WERI-Rb-1 (cell line): ENCODE results near the gene ANK2.
"Not testable (repeated sequence)": the region's sequence is repeated elsewhere in the genome, so short reads cannot be mapped to it uniquely, and the experiment has no call there.

Experiments used
- DNase-seq: peaks from one replicate; pipeline ENCODE4 v3.0.0-alpha.2; 2020
- H3K27ac ChIP-seq: fragments of 250-450 bp; sonication (Bioruptor Pico); 2 replicates; pipeline ENCODE4 v1.5.1; 2020; ENCODE audit warnings: mild to moderate bottlenecking, moderate library complexity
- H3K27me3 ChIP-seq: fragments of 250-450 bp; sonication (Bioruptor Pico); 2 replicates; pipeline ENCODE4 v1.5.1; 2021; ENCODE audit warnings: mild to moderate bottlenecking, low read depth, moderate library complexity; ENCODE audit not compliant: insufficient read depth, severe bottlenecking
- H3K36me3 ChIP-seq: fragments of 250-450 bp; sonication (Bioruptor Pico); 2 replicates; pipeline ENCODE4 v1.5.1; 2020; ENCODE audit warnings: mild to moderate bottlenecking, moderate library complexity
- H3K4me3 ChIP-seq: 2 replicates; pipeline ENCODE4 v1.5.1; 2011; ENCODE audit warnings: low read depth, mild to moderate bottlenecking, control low read depth, low read length
- H3K9me3 ChIP-seq: fragments of 250-450 bp; sonication (Bioruptor Pico); 2 replicates; pipeline ENCODE4 v1.5.1; 2021; ENCODE audit warnings: mild to moderate bottlenecking, moderate library complexity; ENCODE audit not compliant: severe bottlenecking
- CTCF ChIP-seq: IDR thresholded peaks from 2 replicates; pipeline ENCODE4 v1.5.1; 2011; ENCODE audit warnings: low read depth, mild to moderate bottlenecking, control low read depth, inconsistent platforms, low read length

ANK2 gene

DNA sequence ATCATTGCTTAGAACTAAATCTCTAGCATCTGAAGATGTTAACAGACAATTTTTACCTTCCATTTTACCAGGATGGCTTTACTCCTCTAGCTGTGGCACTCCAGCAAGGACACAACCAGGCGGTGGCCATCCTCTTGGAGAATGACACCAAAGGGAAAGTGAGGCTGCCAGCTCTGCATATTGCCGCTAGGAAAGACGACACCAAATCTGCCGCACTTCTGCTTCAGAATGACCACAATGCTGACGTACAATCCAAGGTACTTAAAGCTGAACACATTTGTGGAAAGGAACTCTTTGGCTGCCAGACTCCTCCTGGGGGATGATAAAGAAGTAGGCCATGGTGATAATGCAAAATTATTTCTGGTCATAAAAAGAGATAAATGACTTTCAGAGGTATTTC lies 187.5 kb downstream of the ANK2 start:
- Histone ChIP-seq H3K27ac (no peak overlapping the region), H3K36me3 (no peaks in the 10 kb centered on the region; the same call in 1 of the 2 replicates), H3K4me3 (no peak overlapping the region), H3K27me3 (no peaks in the 10 kb centered on the region), H3K9me3 (no peaks in the 10 kb centered on the region)
- no peak for DNase-seq
- no peak for TF ChIP-seq CTCF

- no peak for DNase-seq
- no peaks in the 10 kb centered on the region for H3K9me3 ChIP-seq
- no peaks in the 10 kb centered on the region for H3K27me3 ChIP-seq
- TF ChIP-seq CTCF = no peak
- H3K27ac ChIP-seq = no peak overlapping the region
- H3K4me3 ChIP-seq = no peak overlapping the region
- no peaks in the 10 kb centered on the region for H3K36me3 ChIP-seq
Observed at GRCh38 chr4:113243312-113243711, 193.9 kb downstream of the ANK2 start.

- not testable (repeated sequence) for H3K27me3 ChIP-seq, H3K4me3 ChIP-seq, H3K9me3 ChIP-seq, H3K27ac ChIP-seq, H3K36me3 ChIP-seq, DNase-seq
Observed at GRCh38 chr4:113244747-113245146, 195.3 kb downstream of the ANK2 start.

DNA sequence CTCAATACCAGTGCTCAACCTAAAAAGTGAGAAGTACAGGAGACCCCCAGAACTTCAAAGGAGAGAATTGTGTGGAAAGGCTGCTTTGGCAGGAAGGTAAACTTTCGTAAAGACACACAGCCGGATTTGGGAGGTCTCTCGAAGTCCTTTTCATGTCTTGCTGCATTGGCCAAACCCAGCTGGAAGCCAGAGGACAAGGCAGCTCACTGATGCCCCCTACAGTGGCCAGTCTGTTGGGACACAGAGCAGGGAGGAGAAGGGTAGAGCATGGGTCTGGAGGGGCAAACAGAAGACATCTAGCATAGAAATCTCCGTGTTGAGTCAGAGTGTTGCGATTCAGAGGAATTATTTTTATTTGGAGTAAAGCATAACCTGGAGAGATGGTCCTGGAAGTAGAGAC lies 198.9 kb downstream of the ANK2 start:
- no peak overlapping the region for H3K4me3 ChIP-seq
- no peaks in the 10 kb centered on the region for H3K27me3 ChIP-seq
- H3K9me3 ChIP-seq = no peaks in the 10 kb centered on the region
- H3K36me3 ChIP-seq = no peaks in the 10 kb centered on the region
- peak; percentile 70 for DNase-seq
- TF ChIP-seq CTCF = peak; percentile 82
- no peak overlapping the region for H3K27ac ChIP-seq

DNA sequence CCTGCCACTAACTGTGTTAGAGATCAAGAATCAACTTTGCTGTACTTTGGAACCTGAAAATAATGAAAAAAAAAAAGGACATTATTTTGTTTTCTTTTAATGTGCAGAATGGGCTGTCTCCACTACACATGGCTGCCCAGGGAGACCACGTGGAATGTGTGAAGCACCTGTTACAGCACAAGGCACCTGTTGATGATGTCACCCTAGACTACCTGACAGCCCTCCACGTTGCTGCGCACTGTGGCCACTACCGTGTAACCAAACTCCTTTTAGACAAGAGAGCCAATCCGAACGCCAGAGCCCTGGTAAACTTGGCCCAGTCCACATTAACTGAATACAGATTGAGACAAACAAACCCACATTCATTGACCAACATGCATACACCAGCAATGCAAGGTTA lies 206.2 kb downstream of the ANK2 start:
- Histone ChIP-seq H3K9me3 (no peaks in the 10 kb centered on the region), H3K27ac (no peak overlapping the region), H3K27me3 (no peaks in the 10 kb centered on the region), H3K36me3 (no peaks in the 10 kb centered on the region), H3K4me3 (no peak overlapping the region)
- no peak for DNase-seq
- no peak for TF ChIP-seq CTCF

GRCh38 chr4:113256946-113257345 lies 207.5 kb downstream of the ANK2 start:
- DNase-seq = no peak
- H3K27ac ChIP-seq = no peak overlapping the region

More at GRCh38 chr4:113256946-113257345, 207.5 kb downstream of the ANK2 start:
- no peaks in the 10 kb centered on the region for H3K27me3 ChIP-seq
- H3K4me3 ChIP-seq = no peak overlapping the region
- no peak for TF ChIP-seq CTCF
- no peaks in the 10 kb centered on the region for H3K9me3 ChIP-seq
- H3K36me3 ChIP-seq = no peaks in the 10 kb centered on the region
